Activated T-cell treated with anti-CD3 and anti-CD28 coated beads for 24 hours (primary cell): ENCODE results near the gene ELP5.

Experiments
- DNase-seq: peaks from one replicate; pipeline ENCODE4 v3.0.0-alpha.2; 2020; ENCODE audit warnings: low read depth

Gene ELP5, protein sequence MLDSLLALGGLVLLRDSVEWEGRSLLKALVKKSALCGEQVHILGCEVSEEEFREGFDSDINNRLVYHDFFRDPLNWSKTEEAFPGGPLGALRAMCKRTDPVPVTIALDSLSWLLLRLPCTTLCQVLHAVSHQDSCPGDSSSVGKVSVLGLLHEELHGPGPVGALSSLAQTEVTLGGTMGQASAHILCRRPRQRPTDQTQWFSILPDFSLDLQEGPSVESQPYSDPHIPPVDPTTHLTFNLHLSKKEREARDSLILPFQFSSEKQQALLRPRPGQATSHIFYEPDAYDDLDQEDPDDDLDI

DNA sequence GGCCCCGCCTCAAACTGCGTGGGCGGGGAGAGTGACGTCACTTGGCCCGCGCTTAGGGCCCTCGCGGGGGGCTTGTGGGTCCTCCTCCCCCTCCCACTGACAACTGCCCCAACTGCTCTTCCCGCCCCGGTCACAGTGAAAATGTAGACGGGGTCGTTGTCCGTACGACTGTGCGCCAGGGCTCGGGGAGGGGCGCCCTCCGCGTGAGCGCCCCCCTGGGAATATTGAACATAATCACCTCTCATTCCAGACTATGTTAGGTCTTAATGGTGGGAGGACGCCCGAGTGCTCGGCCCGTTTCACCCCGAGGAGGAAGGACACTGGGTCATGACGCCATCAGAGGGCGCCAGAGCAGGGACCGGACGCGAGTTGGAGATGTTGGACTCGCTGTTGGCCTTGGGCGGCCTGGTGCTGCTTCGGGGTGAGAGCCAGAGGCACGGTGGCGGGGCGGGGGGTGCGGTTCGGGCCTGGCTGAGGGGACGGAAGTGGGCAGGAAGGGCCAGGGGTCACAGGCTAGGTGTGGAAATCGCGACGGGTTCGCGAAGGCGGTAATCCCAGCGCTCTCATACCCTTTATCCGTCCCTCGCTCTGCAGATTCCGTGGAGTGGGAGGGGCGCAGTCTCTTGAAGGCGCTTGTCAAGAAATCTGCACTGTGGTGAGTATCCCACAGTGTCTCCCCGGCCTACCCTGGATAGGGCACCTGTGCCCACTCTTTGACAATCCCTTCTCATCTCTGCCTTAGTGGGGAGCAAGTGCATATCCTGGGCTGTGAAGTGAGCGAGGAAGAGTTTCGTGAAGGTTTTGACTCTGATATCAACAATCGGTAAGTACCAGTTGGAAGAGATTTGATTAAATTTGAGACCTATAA is at the start of gene ELP5:
Gene ELP5 (plus strand): TSS at position 40 of the 868 bp plus-strand sequence. CDS start 336 bp downstream, at position 376.
- peak; percentile 79 for DNase-seq

DNA sequence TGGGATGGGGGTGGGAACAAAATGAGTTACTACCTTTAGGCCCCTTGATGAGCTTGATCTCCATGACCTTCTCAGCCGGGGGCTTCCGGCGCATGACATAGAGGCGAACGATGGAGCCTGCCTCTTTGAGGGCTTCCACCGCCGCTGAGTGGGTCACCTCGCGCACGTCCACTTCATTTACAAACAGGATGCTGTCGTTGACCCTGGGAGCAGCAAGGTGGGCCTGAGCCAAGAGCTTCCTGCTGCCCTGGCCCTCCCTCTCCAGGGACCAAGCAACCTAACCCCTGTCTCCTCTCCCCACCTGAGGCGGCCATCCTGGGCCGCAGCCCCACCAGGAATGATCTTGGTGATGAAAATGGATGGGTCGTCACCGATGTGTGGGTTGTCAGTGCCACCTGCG is 48.6 kb upstream of the ELP5 start:
- DNase-seq, result no peak

- no peak for DNase-seq
Observed at GRCh38 chr17:7204336-7204735, 47.7 kb upstream of the ELP5 start.

DNA sequence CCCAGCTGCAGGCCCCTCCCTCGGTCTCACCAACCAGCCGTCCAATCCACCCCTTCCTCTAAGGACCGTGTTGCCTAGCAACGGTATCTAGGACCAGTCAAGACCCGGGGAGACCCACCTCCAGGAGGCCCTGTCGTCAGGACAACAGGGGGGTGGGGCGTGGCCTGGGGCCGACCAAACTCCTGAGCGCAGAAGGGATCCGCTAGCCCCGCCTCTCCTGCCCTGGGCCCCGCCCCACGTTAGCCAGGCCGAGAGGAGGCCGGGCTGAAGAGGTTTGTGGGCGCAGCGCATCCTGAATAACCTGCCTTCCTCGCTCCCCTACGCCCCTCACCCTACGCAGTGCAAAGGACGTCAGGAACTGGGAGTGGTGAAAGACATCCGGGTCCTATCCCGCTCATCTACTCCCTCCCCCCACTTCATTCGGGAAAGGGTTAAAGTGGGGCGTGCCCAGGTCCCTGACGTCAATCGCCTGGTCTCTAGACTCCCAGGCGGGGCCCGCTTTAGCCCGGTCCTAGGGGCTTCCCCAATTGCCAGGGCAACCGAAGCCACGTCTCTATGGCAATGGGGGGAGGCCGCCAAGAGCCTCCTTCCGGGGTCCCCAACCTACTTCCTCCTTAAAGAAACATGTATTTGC is 47.1 kb upstream of the ELP5 start:
- DNase-seq, result peak; percentile 86

- DNase-seq, result no peak
Observed at GRCh38 chr17:7205561-7205960, 46.5 kb upstream of the ELP5 start.

DNA sequence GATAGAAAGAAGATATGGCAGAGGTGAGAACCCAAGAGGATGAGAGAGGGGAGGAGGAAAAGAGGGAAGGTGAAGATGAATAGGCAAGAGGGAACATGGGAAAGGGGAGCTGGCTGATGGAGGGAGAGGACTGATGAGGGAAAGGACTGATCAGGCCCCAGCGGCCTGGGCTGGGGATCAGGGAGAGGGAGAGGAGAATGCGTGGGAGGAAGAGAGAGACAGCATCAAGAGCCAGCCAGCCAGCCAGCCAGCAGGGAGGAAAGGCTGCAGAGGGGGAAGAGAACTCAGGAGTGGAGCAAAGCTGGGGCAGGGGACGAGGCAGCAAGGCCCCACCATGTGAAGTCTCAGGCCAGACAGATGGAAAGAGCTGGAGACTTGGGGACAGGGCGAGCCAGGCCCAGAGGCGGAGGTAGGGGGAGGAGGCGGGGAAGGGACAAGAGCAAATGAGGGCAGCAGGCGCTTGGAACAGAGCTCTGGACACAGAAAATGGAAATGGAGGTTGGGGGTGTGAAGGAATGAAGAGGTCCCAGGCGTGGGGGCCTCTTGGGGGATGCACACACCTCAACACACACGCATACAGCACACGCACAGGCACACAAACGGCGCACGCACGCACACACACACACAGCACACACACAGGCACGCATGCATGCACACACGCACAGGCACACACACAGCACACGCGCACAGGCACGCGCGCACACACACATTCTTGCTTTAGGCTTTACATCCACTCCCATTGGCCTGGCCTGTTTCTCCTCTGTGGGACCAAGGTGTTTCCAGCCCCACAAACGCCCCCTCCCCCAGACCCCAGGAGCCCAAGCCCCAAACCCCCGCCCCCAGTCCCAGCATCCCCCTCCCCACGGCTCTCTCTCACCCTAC is 44.7 kb upstream of the ELP5 start:
- no peak for DNase-seq

DNA sequence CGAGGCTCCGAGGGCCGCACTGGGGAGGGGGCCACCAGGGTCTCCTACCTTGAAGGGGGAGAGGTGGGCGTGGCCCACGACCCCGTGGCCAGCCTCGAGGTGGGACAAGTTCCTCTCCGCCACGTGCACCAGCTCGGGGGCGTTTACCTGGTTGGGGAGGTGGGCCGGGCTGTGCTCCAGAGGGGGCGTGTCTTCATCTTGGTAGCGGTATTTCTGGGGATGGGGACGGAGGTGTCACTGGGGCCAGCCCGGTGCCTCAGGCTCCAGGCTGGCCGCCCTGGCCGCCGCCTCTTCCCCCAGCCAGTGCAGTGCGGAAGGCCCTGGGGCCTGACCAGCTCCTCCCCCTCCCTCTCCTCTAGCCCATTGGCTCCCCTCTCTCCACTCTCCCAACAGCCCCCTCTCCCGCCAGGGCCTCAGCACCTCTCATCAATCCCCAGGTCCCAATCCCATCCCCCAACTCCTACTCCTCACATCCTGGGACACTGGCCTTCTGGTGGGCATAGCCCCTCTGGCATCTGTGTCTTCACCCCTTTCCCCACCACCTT is 43.9 kb upstream of the ELP5 start:
- no peak for DNase-seq

DNA sequence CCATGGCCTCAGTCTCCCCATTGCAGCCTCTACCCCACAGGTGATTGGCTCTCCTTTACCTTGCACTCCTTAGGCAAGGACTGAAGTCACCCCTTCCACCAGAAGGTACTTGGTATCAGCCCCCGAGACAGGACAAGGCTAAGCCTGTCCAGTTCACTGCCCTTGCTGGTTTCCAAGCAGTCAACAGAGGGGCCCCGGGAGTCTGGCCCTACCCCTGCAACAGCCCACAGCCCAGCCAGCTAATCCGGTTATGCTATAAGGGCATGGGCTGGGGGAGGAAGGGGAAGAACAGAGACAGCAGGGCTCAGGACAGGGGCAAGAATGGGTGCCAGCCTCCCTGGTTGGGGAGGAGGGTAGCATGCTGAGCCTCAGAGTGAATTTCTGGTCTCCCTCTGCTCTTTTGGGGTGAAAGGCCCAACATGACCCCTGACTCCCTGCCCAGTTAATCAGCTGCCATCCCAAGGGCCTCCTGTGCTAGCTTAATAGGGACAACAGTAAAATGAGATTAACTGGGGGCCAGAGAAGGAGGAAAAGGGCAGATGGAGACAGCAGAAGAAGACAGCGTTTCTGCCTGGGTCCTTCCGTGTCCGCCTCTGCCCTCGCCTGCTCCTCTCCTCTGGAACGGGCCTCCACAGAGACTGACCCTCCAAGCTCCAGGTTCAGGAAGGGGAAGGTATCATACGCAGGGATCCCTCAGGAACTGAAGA is 43.1 kb upstream of the ELP5 start:
- DNase-seq, result no peak

- DNase-seq, result no peak
Observed at GRCh38 chr17:7211491-7212273, 40.3 kb upstream of the ELP5 start.

- no peak for DNase-seq
Observed at GRCh38 chr17:7213895-7214299, 38.1 kb upstream of the ELP5 start.

DNA sequence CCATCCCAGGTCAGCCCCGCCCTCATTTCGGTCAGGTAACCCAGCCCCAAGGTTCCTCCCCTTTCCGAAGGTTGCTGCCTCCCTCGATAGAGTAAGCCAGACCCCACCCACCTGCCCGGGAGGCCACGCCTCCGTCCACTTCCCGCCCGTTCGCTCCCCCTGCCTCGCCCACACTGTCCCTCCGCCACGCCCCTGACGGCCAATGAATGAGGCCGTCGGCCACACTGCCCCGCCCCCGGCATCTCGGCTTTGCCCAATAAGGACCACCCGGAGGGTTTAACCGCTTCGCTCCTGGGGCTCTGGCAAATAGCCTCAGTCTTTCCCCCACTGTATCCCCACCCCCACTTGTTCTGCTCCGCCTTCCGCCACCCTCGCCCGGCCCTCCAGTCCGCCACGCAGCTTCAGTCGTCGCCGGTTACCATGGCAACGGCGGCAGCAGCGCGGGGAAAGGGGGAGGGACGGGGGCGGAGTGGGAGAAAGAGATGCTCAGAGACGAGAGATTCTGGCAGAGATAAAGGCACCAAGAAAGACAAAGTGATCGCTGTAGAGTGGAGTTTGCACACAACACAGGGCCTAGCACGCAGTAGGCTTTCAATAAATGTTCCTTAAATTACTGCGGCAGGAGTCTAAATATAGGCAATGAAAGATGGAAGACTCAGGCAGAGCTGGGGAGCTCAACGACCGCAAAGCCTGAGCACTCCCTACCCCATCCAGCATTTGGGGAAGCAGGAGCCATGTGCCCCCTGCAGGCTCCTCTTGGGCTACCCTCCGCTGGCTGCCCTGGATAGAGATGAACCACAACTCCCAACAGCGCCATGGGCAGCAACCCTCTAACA is 37.5 kb upstream of the ELP5 start:
- peak; percentile 99 for DNase-seq

GRCh38 chr17:7215136-7215638 is 36.8 kb upstream of the ELP5 start:
- no peak for DNase-seq

DNA sequence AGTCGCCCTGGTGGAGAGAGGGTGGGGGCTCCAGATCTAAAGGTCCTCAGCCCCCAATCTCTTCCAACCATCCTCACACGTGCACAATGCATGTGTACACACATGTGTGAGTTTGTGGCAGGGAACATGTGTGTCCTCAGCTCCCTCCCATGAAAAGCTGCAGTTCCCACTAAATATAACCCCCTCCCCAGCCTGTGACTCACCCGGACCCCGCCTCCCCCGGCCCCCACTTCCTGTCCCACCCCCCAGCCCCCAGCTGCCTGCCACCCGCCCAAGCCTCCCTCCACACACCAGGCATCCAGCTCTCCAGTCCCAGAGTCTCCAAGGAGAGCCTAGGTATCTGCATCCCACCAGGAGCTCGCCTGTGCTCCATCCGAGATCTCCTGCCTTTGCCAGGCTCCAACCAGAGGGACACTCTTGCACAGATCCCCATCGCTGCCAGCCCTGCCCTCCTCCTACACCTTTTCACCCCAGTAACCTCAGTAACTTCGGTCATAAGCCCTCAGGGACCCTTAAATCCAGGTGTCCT is 36.3 kb upstream of the ELP5 start:
- DNase-seq, result no peak

DNA sequence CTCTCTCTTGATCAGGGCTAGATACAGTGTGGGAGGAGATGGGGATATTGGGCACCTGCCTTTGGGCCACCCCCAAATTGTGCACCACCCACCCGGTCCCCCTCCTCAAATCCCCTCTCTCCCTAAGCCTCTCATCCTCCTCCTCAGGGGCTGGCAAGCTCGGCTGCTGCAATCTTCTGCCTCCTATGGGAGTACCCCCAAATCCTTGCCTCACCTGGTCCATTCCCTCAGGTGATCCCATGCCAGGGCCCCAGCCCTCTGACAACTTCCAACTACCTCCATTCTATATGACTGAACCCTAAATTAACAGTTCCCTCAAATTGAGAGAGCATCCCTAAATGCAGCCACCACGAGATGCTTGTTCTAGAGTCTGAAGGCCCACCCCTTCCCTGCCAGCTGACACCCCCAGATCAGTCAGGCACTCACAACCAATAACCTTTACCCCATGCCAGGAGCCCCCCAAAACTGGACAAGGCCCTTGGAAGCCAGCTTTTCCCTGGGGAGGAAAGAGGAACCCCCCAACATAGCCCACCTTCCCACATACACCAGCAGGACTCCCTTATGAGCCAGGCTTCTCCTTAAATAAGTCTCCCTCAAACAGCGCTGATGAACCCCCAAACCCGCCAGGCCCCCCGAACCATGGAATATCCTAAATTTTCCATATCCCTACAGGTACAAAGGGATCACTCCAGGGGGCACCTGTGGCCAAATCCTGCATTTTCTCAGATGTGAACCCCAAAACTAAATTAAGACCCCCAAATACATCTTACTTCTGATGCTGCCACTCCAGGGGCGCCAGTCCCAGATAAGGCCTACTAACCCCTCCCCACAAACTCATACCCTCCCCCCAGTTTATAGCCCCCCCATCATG is 35.5 kb upstream of the ELP5 start:
- DNase-seq, result no peak

DNA sequence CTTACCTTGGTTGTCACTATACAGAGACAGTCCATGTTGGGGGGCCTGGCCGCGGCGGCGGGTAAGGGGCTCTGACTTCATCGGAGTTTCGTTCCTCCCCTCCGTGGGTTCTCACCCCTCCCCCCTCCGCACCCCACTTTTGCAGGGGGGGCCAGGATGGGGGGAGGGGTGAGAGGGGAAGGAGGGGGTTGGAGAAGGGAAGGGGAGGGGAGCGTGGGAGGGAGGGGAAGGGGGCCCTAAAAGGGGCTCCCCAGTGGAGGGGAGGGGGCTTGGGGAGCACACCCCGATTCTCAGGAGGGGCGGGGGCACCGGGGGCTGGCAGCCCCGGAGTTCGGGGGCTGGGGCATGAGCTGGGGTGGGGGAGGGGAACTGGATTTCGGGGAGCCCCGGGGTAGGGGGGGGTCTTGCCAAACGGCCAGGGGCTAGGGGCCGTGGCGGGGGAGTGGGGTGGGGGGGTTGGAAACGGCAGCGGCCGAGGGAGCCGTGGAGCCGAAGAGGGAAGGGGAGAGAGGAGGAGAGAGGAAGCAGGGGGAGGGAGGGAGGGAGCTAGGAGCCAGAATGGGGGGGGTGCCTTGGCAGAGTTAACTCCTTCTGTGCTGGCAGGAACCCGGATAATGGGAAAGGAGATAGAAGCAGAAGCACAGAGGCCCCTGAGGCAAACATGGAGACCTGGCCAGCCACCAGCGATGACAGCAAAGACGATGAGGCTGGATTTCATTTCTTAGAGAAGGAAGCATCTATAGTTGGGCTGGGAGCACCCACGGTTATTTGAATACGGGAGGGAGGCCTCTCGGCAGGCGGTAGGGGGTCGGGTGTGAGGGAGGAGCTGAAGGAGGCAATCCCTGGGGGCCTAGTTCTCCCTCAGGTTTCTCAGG is 34.7 kb upstream of the ELP5 start:
- no peak for DNase-seq

- DNase-seq, result no peak
Observed at GRCh38 chr17:7218166-7218565, 33.8 kb upstream of the ELP5 start.

- DNase-seq, result no peak
Observed at GRCh38 chr17:7218758-7219157, 33.3 kb upstream of the ELP5 start.
